HPDE6-E6E7 (cell line): ENCODE measurements around the gene GFY.

Source experiments
- DNase-seq: peaks from one replicate; pipeline ENCODE4 v3.0.0; 2011; ENCODE audit warnings: missing footprints; ENCODE audit errors: extremely low spot score

GFY gene

DNA sequence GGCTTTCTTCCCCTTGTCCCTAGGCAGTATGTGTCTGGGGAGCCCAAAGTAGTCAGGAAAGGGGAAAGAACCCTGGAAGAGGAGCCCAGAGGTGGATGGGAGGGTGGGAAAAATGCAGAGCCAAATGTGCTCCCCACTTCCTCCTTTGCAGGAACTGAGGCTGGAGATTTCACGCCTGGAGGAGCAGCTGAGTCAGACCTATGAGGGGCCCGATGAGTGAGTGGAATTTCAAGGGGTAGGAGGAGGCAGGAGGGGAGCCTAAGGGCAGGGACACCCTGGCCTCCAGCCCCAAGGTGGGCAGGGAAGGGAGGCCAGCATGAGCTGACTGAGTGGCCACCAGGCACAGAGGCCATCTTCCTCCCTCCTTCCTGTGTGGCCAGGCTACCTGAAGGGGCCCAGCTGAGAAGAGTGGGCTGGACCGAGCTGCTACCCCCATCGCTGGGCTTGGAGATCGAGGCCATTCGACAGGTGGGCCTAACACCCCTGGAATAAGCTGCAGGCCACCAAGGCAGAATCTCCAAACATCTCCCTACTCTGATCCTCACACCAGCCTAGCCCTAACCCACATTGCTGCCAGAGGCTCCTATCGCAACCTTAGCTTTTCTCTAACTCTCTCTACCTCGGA is 16.3 kb upstream of the GFY start:
- DNase-seq: no peak

DNA sequence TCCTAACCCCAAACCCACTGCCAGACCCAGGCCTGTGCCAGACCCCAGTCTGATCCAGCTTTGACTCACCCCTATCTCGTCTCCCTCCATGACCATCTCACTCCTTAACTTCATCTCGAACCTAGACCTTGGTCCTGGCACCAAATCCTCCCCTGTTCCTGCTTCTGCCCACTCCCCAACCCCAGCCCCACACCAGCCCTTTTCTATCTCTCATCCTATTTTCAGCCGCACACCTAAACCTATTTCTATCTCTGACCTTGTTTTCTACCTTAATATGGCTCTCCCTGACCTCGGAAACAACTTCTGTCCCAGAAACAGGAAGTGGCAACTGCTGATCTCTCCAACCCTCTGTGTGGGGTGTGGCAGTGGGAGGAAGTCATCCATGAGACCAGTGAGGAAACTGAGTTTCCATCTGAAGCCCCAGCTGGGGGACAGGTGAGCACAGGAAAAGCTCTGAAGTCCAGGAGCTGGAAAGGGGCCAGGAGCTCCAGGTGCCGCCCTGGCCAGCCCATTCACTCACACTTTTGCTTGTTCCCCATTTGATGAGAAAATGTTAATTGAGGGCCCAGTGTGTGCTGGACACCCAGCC is 15.7 kb upstream of the GFY start:
- no peak for DNase-seq

DNA sequence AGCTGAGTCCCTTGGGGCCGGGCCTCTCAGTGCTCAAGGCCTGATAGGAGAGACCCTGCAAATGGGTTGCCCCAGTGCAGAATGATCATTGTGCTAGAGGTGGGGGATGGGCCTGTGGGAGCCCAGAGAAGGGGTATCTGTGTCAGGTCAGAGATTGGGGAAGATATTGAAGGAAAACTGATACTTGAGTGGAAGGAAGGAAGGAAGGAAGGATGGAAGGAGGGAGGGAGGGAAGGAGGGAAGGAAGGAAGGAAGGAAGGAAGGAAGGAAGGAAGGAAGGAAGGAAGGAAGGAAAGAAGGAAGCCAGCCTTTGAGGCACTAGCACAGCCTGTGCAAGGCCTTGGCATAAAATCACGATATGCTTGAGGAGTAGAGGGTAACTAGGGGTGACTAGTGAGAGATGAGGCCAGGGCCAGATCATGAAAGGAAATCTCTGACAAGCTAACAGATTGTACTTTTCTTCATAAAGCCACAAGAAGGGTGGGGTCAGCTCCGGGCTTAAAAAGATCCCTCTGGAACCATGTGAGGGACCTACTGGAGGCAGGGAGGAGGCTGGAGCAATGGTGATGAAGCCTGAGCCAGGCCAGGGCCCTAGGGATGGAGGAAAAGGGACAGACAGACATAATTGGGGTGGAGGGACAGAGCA is 13.4 kb upstream of the GFY start:
- DNase-seq: no peak

GRCh38 chr19:49413348-49413747 is 11.8 kb upstream of the GFY start:
- no peak for DNase-seq

DNA sequence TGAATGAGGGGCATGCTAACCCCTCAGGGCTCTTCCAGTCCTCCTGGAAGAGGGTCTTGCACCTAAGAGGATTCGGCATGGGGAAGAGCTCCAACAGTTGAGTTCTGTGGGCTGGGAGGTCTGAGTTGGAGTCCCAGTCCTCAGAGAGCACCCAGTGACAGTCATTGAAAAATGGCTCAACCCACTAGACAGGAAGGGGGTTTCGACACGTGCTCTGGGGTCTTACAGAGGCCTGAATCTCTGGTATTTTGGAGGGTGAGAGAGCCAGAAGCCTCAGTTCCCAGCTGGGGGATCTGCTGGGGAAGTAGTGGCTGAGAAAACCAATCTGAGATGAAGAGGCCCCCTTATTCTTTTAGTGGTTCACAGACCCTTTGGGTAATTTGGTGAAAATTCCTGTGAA is 10.9 kb upstream of the GFY start:
- no peak for DNase-seq

GRCh38 chr19:49415102-49415809 is 9.9 kb upstream of the GFY start:
- no peak for DNase-seq

DNA sequence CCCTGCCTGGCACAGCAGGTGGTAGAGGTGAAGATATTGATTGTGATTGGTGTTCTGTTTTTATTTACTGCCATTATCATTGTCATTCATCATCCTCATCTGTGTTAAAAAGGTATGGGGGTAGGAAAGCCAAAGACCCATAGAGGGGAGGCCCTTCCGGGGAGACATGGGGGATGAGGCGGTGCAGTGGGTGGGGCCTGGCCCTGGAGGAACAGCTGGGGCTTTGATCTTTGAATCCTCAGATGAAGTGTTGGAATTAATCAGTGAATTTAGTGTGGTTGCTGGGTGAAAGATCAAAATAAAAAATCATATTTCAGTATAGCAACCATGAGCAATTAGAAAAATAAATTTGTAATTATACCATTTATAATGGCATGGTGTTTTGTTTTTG is 9.4 kb upstream of the GFY start:
- no peak for DNase-seq

DNA sequence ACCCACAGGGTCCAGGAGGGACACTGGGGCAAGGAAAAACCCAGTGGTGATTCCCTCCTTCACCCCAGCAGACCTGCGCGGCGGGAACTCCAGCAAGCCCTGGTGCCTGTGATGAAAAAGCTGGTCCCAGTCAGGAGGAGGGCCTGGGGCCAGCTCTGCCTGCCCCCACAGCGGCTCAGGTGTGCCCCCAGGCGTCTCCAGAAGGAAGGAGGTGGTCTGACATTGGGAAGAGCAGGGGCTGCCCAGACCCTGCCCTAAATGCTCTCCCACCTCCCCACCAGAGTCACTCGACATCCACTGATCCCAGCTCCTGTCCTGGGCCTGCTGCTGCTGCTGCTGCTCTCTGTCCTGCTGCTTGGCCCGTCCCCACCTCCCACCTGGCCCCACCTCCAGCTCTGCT is 8.1 kb upstream of the GFY start:
- no peak for DNase-seq

- no peak for DNase-seq
These were observed 6.7 kb upstream of the GFY start for GRCh38 chr19:49418511-49418910.

GRCh38 chr19:49419173-49419572 is 6.0 kb upstream of the GFY start:
- no peak for DNase-seq

GRCh38 chr19:49420227-49420626 is 5.0 kb upstream of the GFY start:
- no peak for DNase-seq

GRCh38 chr19:49421039-49421877 is 3.9 kb upstream of the GFY start:
- no peak for DNase-seq

DNA sequence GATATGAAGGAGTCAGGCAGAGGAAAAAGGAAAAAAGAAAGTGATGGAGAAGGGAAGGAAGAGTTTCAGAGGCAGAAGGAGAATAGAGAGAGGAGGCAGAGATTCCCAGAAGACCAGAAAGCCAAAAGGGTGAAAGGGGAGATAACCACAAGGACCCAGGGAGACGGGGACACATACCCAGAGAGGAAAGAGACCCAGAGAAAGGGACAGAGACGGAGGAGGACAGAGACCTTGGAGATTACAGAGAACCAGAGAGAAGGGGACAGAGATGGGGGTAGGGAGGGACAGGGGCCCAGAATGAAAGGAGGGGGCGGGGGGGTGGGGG is 3.3 kb upstream of the GFY start:
- DNase-seq: no peak

DNA sequence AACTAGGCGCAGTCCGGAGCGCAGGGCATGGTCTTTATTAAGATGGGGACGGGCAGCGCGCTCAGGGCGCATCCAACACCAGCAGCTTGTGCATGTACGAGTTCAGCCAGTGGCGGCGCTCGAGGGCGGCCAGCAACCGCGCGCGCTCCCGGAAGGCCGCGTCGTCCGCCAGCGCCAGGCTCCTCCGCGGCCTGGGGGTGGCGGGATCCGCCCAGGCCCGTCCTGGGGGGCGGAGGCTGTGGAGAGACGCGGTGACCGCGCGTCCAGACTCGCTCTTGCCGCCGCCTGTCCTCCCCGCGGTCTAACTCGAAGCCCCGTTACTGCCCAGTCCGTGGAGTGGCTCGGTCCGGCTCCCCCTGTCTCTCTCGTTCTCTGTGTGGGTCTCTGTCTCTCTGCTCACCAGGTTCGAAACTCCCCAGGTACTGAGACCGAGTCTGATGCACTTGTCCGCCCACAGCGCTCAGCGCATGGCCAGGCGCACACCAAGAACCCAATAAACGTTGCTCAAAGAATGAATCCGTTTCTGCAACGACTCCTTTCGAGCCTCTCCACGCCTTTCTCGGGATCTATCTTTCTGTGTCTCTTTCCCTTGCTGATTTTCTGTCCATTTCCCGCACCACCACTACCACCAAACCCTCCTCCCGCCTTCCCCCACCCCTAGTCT is 2.6 kb upstream of the GFY start:
- no peak for DNase-seq

DNA sequence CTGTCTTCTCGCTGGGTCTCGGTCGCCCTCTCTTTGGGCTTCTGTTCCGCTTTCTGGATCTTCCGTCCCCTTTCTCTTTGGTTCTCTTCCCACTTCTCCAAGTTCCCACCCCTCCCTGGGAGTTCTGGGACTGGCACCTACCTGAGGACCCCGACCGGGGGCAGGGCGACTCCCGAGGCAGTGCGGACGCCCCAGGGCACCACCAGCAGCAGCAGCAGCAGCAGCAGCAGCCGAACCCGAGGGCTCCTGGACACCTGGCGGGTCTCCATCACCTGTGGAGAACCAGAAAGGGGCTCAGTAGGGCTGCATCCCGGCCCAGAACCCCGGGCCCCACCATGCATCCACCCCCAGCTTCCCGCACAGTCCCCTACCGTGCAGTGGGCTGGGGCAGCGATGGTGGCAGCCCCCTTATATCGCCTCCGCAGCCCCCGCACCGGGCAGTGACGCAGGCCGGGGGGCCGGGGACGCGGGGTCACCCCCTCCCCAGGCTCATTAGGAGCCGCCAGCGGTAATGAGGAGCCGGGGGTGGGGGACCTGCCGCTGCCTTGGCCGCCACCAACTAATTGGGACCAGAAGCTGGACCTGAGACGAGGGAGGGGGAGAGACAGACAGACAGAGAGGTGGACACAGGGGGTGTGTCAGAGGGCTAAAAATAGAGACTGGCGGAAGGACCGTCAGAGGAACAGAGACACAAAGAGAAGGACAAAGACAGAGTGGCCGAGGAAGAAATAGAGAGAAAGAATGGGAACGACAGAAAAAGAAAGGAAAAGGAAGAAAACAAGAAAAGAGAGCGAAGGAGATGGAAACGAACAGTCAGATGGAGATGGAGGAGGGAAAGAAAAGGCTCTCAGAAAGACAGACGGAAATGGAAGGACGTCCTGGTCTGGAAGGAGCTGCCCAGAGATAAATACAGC is 1.9 kb upstream of the GFY start, which contains the start of gene PTH2:
PTH2 (minus strand) TSS at position 371 of the 914 bp plus-strand sequence; CDS start at position 269, 102 bp downstream.
- DNase-seq: no peak

GRCh38 chr19:49423985-49424303 is 1.2 kb upstream of the GFY start:
- DNase-seq: no peak

GRCh38 chr19:49425922-49426592 is 869 bp downstream of the GFY start:
- DNase-seq: no peak

DNA sequence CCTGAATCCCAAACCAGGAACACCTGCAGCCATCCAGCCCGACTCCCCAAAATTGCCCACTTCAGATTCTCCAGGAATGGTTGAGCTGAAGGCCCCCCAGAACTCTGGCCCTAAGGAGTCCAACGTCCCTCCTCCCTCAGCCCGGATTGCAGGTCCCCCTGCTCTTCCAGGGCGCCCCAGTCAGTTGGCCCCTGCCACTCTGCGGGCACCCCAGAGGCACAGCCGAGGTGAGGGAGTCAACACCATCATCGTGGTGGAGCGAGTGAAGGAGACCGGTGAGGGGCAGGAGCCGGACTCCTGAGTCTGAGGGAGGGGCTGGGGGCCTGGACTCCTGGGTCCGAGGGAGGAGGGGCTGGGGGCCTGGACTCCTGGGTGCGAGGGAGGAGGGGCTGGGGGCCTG is 2.2 kb downstream of the GFY start:
- DNase-seq: no peak

GRCh38 chr19:49427855-49428546 is 2.8 kb downstream of the GFY start:
- DNase-seq: no peak
